SK-N-SH (cell line): ENCODE results near the gene GMPPA. TPM values are rescaled to one million over a fixed set of nuclear protein-coding genes. Genes with fewer than 3 reads are reported as not detected.

Experiments used
- CTCF ChIA-PET: fragments of 300-600, 350-600 bp; formaldehyde crosslinking; extraction: SDS; loops from one replicate; lab custom pipeline; 2021; lab: Yijun Ruan, JAX
- POLR2A ChIA-PET: fragments of 350-600 bp; sonication (Branson Sonifier 250); formaldehyde crosslinking; extraction: SDS; loops from one replicate; lab custom pipeline; 2020; ENCODE audit warnings: antibody characterized with exemption, inconsistent platforms; lab: Yijun Ruan, JAX
- DNase-seq: peaks from one replicate; pipeline ENCODE4 v3.0.0; 2012
- H2AFZ ChIP-seq: fragments of 200-600 bp; sonication (generic); 2 replicates; pipeline ENCODE4 v1.8.1; 2016; ENCODE audit warnings: antibody characterized with exemption, mild to moderate bottlenecking, low read depth
- H3F3A ChIP-seq: fragments of 200-600 bp; sonication (generic); replicated peaks from 2 replicates; pipeline ENCODE3; 2016; ENCODE audit warnings: antibody characterized with exemption, mild to moderate bottlenecking; ENCODE audit not compliant: insufficient read depth
- H3K27ac ChIP-seq, 2 experiments: fragments of 200-500 bp in 1 of 2; fragments of 200-600 bp in 1 of 2; sonication (Bioruptor generic) in 1 of 2; sonication (generic), shearing (Covaris generic) in 1 of 2; 2 replicates each; pipeline versions ENCODE4 v1.5.1 to v1.6.1; 2014 to 2016; ENCODE audit warnings: low read depth in 2 of 2, inconsistent platforms in 1 of 2, low read length in 1 of 2, mild to moderate bottlenecking in 1 of 2, mixed read lengths in 1 of 2
- H3K27me3 ChIP-seq: fragments of 200-600 bp; sonication (generic), shearing (Covaris generic); 2 replicates; pipeline ENCODE4 v1.6.1; 2016; ENCODE audit warnings: mixed run types; ENCODE audit not compliant: insufficient read depth
- H3K36me3 ChIP-seq, 2 experiments: fragments of 200-500 bp in 1 of 2; fragments of 200-600 bp in 1 of 2; sonication (Bioruptor generic) in 1 of 2; sonication (generic) in 1 of 2; replicated peaks in 1 of 2; 2 replicates each; pipeline versions ENCODE3 to v1.5.1; 2014 to 2016; ENCODE audit warnings: low read length in 1 of 2, mild to moderate bottlenecking in 1 of 2; ENCODE audit not compliant: insufficient read depth in 2 of 2, control insufficient read depth in 1 of 2
- H3K4me1 ChIP-seq, 2 experiments: fragments of 200-500 bp in 1 of 2; fragments of 200-600 bp in 1 of 2; sonication (Bioruptor generic) in 1 of 2; sonication (generic), shearing (Covaris generic) in 1 of 2; 2 replicates each; pipeline versions ENCODE4 v1.5.1 to v1.6.1; 2014 to 2016; ENCODE audit warnings: low read depth in 1 of 2, low read length in 1 of 2, mixed run types in 1 of 2; ENCODE audit not compliant: insufficient read depth in 2 of 2, control insufficient read depth in 1 of 2
- H3K4me2 ChIP-seq: fragments of 200-600 bp; sonication (generic), shearing (Covaris generic); 2 replicates; pipeline ENCODE4 v1.6.1; 2017; ENCODE audit warnings: mixed run types
- H3K4me3 ChIP-seq, 2 experiments: fragments of 200-500 bp in 1 of 2; fragments of 200-600 bp in 1 of 2; sonication (Bioruptor generic) in 1 of 2; sonication (generic), shearing (Covaris generic) in 1 of 2; 2 replicates each; pipeline versions ENCODE4 v1.5.1 to v1.8.1; 2014 to 2016; ENCODE audit warnings: low read depth in 2 of 2, inconsistent platforms in 1 of 2, low read length in 1 of 2, mild to moderate bottlenecking in 1 of 2, mixed read lengths in 1 of 2, moderate library complexity in 1 of 2
- H3K79me2 ChIP-seq: fragments of 200-600 bp; sonication (generic); 2 replicates; pipeline ENCODE4 v1.8.1; 2017; ENCODE audit warnings: mild to moderate bottlenecking; ENCODE audit not compliant: insufficient read depth
- H3K9ac ChIP-seq: fragments of 200-600 bp; sonication (generic); 2 replicates; pipeline ENCODE4 v1.6.1; 2017; ENCODE audit warnings: mixed run types
- H3K9me2 ChIP-seq: fragments of 200-600 bp; sonication (generic); 2 replicates; pipeline ENCODE4 v1.6.1; 2017; ENCODE audit warnings: mixed run types
- H3K9me3 ChIP-seq: fragments of 200-600 bp; sonication (generic); 2 replicates; pipeline ENCODE4 v1.6.1; 2017; ENCODE audit warnings: mixed run types, mild to moderate bottlenecking, moderate library complexity
- H4K20me1 ChIP-seq: fragments of 200-600 bp; sonication (generic); 2 replicates; pipeline ENCODE4 v1.6.1; 2017; ENCODE audit warnings: mild to moderate bottlenecking, mixed run types; ENCODE audit not compliant: insufficient read depth
- CHD2 ChIP-seq: fragments of 150-350 bp; IDR thresholded peaks from 2 replicates; pipeline ENCODE4 v1.6.1; 2018; ENCODE audit warnings: low read length; ENCODE audit not compliant: partially characterized antibody
- CTCF ChIP-seq: fragments of 200-600 bp; sonication (generic); IDR thresholded peaks from 2 replicates; pipeline ENCODE4 v1.6.1; 2017; ENCODE audit warnings: antibody characterized with exemption, mild to moderate bottlenecking, moderate library complexity
- ELF1 ChIP-seq: IDR thresholded peaks from 2 replicates; pipeline ENCODE4 v1.4.0; 2012
- FOXJ3 ChIP-seq: sonication (generic); formaldehyde crosslinking; IDR thresholded peaks from 2 replicates; pipeline ENCODE4 v1.5.1; 2020; ENCODE audit warnings: mild to moderate bottlenecking, missing genetic modification reagents
- FOXM1 ChIP-seq: IDR thresholded peaks from 2 replicates; pipeline ENCODE4 v1.4.0; 2012; ENCODE audit warnings: low read depth, mild to moderate bottlenecking
- GABPA ChIP-seq: IDR thresholded peaks from 2 replicates; pipeline ENCODE4 v1.4.0; 2012; ENCODE audit warnings: low read depth, mild to moderate bottlenecking
- GATA2 ChIP-seq: sonication (generic); formaldehyde crosslinking; IDR thresholded peaks from 2 replicates; pipeline ENCODE4 v1.5.0; 2020; ENCODE audit warnings: mild to moderate bottlenecking, missing genetic modification reagents
- IRF3 ChIP-seq: fragments of 150-350 bp; IDR thresholded peaks from 2 replicates; pipeline ENCODE4 v1.6.1; 2016; ENCODE audit warnings: mild to moderate bottlenecking, low read depth, low read length
- JUND ChIP-seq: IDR thresholded peaks from 2 replicates; pipeline ENCODE4 v1.4.0; 2012
- MAX ChIP-seq: IDR thresholded peaks from 2 replicates; pipeline ENCODE4 v1.4.0; 2012; ENCODE audit warnings: low read depth
- MEF2A ChIP-seq: IDR thresholded peaks from 2 replicates; pipeline ENCODE4 v1.4.0; 2012; ENCODE audit warnings: low read depth, borderline replicate concordance
- NRF1 ChIP-seq: IDR thresholded peaks from 2 replicates; pipeline ENCODE4 v1.6.1; 2012; ENCODE audit warnings: low read depth, mild to moderate bottlenecking, low read length
- PBX3 ChIP-seq: IDR thresholded peaks from 2 replicates; pipeline ENCODE4; 2012
- POLR2AphosphoS5 ChIP-seq: IDR thresholded peaks from 2 replicates; pipeline ENCODE4 v1.6.1; 2012; ENCODE audit warnings: low read depth, low read length
- RCOR1 ChIP-seq: fragments of 150-350 bp; IDR thresholded peaks from 2 replicates; pipeline ENCODE4 v1.6.1; 2017; ENCODE audit warnings: antibody characterized with exemption, low read length
- SIN3A ChIP-seq: IDR thresholded peaks from 2 replicates; pipeline ENCODE4 v1.6.1; 2012; ENCODE audit warnings: low read depth, mild to moderate bottlenecking, low read length, moderate library complexity, borderline replicate concordance
- TAF1 ChIP-seq: IDR thresholded peaks from 2 replicates; pipeline ENCODE4 v1.6.1; 2012; ENCODE audit warnings: low read depth, mild to moderate bottlenecking, low read length, moderate library complexity, borderline replicate concordance
- YY1 ChIP-seq: IDR thresholded peaks from 2 replicates; pipeline ENCODE4 v1.4.0; 2012; ENCODE audit warnings: low read depth, mild to moderate bottlenecking
- ZBTB33 ChIP-seq: IDR thresholded peaks from 2 replicates; pipeline ENCODE4 v1.4.0; 2012; ENCODE audit warnings: low read depth, borderline replicate concordance
- WGBS: methylation state at CpG from one replicate; pipeline ENCODE4 v1.1.6; 2017; ENCODE audit warnings: low lambda C conversion rate; 5-methylcytosine and 5-hydroxymethylcytosine counted together
- polyA plus RNA-seq, 3 experiments: library from polyadenylated mRNA; depleted of rRNA; stranded (reverse); fragments of >200 nt; gene quantifications; 2 replicates each; pipeline ENCODE4 v1.2.3, GENCODE V29; 2012

Gene GMPPA
- polyA plus RNA-seq, 1 of the 3 experiments (the other 2 are of a cell fraction) = 61.3 TPM

GRCh38 chr2:219461669-219462068 lies 37.0 kb upstream of the GMPPA start:
- WGBS = 63% methylated on average over 1 of the region's 14 CpGs
- H3K36me3 ChIP-seq = peaks cover 26 to 42% of the 10 kb centered on the region in 2 experiments
- H3K27me3 ChIP-seq = no peaks in the 10 kb centered on the region
- no peaks in the 10 kb centered on the region for H3K9me3 ChIP-seq
- H3K9me2 ChIP-seq = no peaks in the 10 kb centered on the region
- H2AFZ ChIP-seq = no peak overlapping the region
- CTCF ChIA-PET = interaction anchor here (0.5 to 10.9 kb wide), 11 partner anchors 11 to 228 kb away, joined by 3 to 159 read pairs (median 5); a partner anchor contains a TSS
- no peaks in the 10 kb centered on the region for H4K20me1 ChIP-seq
- H3K4me2 ChIP-seq = peak overlapping the region; percentile 78; the same call in 1 of the 2 replicates
- H3K4me3 ChIP-seq = no peak overlapping the region
- no peak for DNase-seq
- peaks cover 9% of the 10 kb centered on the region for H3F3A ChIP-seq
- TF ChIP-seq GATA2 = no peak
- TF ChIP-seq FOXJ3 (CRISPR knock-in tag) = no peak
- no peak for TF ChIP-seq POLR2AphosphoS5
- no peak for TF ChIP-seq PBX3
- no peak for TF ChIP-seq IRF3
- no peak for TF ChIP-seq SIN3A
- no peak for TF ChIP-seq NRF1
- no peak for TF ChIP-seq FOXM1
- no peak for TF ChIP-seq JUND
- TF ChIP-seq ELF1 = no peak
- TF ChIP-seq CTCF = no peak
- no peak for TF ChIP-seq MEF2A
- no peak for TF ChIP-seq TAF1
- peaks cover 17 to 27% of the 10 kb centered on the region in 2 experiments for H3K4me1 ChIP-seq
- peak overlapping the region in 1 of 2 experiments; percentile 92; a peak in 1 of 4 replicates for H3K27ac ChIP-seq
- H3K79me2 ChIP-seq = peaks cover 9% of the 10 kb centered on the region; the same call in 1 of the 2 replicates
- POLR2A ChIA-PET = interaction anchor here (1.1 to 2.0 kb wide), 5 partner anchors 14 to 65 kb away, joined by 5 to 15 read pairs (median 8); partner anchors contain the start of genes ASIC4 and GMPPA
- H3K9ac ChIP-seq = no peak overlapping the region

- DNase-seq = no peak
- no peaks in the 10 kb centered on the region for H3K27me3 ChIP-seq
- H3K79me2 ChIP-seq = peaks cover 9% of the 10 kb centered on the region; the same call in 1 of the 2 replicates
- no peak overlapping the region for H3K4me2 ChIP-seq
- no peaks in the 10 kb centered on the region for H4K20me1 ChIP-seq
- no peak overlapping the region for H3K9ac ChIP-seq
- ChIA-PET CTCF (interaction anchor here (1.1 to 2.0 kb wide), 6 partner anchors 12 to 74 kb away, joined by 4 to 23 read pairs (median 7); a partner anchor contains a TSS), POLR2A (no interaction called here)
- no peak overlapping the region; a peak in 1 of 4 replicates for H3K27ac ChIP-seq
- H3K4me1 ChIP-seq = peaks cover 17 to 27% of the 10 kb centered on the region in 2 experiments
- H3K36me3 ChIP-seq = peaks cover 33 to 39% of the 10 kb centered on the region in 2 experiments
- no peak overlapping the region for H3K4me3 ChIP-seq
- H3K9me3 ChIP-seq = no peaks in the 10 kb centered on the region
- H3K9me2 ChIP-seq = no peaks in the 10 kb centered on the region
- H3F3A ChIP-seq = peaks cover 9% of the 10 kb centered on the region
- 88% methylated on average over 9 of the region's 9 CpGs for WGBS
- no peak overlapping the region for H2AFZ ChIP-seq
- no peak for TF ChIP-seq GATA2
- no peak for TF ChIP-seq RCOR1
- no peak for TF ChIP-seq IRF3
- no peak for TF ChIP-seq ZBTB33
- TF ChIP-seq POLR2AphosphoS5 = no peak
- TF ChIP-seq MEF2A = no peak
- TF ChIP-seq GABPA = no peak
- TF ChIP-seq YY1 = no peak
- no peak for TF ChIP-seq MAX
- TF ChIP-seq SIN3A = no peak
- TF ChIP-seq CHD2 = no peak
Measured at GRCh38 chr2:219462349-219462748, 36.3 kb upstream of the GMPPA start.
